Anterior cingulate cortex (tissue), 58 donors: ENCODE measurements around the gene MMP25.
A peak's percentile ranks its signal among the peaks of the same experiment; 100 is the strongest.

ENCODE experiments used
- DNase-seq, 58 donors: peaks; one replicate each; lab custom pipeline; 2025; lab: John Stamatoyannopoulos, UW

MMP25 gene

DNA sequence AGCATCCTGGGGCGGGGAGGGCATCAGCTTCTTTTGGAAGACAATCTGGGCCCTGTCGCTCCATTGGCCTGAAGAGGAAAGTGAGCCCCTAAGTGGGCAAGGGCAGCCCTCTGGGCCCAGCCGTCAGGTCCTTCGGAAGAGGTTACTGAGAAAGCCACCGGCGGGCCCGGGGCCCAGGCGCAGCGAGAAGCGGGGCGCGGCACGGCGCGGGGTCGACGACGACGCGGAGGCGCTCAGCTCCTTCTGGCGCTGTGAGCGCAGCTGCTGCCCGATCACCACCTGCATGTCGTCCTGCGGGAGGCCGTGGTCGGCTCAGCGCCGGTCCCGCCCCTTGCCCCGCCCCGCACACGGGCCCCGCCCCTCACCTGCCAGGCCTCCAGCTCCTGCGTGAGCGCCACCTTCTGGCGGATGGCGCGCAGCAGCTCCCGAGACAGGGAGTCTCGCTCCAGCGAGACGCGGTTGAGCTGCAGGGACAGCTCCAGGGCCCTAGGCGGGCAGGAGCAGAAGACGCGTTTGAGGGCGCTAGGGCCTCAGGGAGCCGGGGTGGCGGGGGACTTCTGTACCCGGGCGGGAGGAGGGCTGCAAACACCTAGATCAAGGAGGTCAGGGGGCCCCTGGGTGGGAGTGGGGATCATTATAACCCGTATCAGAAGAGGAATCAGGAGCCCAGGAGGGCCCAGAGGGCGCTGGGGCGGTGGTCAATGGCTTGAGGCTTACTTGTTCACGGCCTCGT is 18.2 kb upstream of the MMP25 start:
- peak in 53 of 58 donors; percentile 20 to 86 (median 56) for DNase-seq

DNA sequence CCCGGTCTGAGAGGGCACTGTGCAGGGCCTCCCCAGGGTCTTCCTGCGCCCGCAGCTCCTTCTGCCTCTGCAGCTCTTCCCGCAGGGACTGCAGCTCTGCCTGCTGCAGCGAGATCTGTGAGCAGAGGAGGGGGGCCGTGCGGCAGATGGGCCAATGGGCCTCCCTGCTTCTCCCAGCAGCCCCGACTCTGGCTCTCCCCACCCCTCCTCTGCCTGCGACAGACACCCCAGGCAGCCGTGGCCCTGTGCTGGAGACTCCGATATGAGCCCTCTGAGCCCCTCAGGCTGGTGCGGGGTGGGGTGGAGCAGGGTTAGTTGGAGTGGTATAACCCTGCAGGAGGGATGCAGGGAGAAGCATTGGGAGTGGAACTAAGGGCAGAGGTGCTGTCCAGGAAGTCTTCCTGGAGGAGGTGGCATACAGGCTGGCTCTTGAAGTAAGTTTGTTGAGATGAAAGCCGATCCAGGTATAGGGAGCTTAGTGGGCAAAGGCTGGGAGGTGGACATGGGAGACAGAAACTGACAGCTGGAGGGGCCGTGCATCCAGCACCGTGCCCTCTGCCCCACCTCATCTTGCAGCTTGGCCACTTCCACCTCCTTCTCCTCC is 17.5 kb upstream of the MMP25 start:
- DNase-seq, result peak in 1 of 58 donors; percentile 22

DNA sequence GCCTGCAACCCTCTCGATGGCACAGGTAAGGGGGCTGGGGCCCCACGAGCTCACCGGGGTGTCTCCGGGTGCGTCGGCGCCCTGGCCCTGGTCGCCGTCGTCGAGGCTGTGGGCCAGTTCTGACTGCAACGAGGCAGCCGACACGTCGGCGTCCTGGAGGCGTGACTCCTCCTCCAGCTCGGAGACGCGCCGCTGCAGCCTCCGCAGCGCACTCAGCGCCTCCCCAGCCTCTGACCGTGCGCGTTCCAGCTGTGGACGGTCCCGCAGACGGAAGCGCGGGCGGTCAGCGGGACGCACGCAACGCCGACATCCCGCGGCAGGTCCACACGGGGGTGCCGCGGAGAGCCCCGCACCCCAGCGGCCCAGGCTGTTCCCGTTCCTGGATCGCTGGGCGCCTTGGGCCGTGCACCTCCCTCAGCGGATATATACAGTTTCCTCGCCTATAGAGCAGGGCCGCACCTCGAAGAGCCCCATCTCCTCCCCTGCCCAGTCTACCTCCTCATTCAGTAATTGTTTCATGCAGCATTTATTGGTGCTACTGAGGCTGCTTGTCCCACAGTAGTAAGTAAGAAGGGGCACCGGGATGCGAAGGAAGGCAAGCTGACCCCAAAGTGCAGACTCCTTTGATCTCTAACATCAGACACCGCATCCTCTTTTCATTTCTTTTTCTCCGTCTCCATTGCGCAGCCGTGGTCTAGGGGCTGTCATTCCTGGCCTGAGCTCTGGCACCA is 16.7 kb upstream of the MMP25 start:
- no peak for DNase-seq

DNA sequence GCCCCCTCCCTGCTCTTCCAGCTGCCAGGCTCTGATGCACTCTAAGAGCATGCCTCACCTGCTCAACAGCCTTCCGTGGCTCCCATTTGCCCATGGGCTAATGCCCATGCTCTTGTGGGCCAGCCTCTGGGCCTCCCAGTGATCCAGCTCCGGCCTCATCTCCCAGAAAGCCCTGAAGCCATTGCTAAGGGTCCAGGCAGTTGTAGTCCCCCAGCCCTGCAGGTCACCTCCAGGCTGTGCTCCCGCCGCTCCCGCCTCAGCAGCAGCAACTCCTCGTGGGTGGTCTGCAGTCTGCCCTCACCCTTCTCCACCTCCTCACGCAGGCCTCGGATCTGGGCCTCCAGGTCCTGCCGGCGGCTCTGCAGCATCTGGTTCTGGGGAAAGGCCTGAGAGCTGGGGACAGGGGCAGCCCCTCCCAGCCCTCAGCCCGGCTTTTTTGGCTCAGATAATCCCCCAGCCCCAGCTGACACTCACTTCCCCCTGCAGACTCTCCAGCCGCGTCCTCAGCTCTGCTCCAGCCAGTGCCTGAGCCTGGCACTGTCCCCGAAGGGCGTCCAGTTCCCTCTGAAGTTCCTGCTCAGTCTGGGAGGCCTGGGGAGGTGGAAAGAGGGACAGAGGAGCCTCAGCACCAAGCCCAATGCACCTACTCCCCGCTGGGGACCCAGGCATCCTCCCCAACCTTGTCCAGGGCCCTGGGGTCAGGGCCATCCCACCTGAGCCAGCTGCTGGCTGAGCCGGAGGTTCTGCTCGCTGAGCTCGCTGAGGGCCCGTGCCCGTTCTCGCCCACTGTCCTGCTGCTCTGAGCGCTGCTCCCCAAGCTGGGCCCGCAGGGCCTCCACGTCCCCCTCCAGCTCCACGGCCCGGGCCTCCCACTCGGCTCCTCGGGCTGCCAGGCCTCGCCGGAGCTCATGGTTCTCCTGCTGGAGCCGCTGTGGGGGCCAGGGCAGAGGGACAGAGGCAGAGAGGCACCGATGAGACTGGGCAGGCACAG is 15.8 kb upstream of the MMP25 start:
- no peak for DNase-seq

DNA sequence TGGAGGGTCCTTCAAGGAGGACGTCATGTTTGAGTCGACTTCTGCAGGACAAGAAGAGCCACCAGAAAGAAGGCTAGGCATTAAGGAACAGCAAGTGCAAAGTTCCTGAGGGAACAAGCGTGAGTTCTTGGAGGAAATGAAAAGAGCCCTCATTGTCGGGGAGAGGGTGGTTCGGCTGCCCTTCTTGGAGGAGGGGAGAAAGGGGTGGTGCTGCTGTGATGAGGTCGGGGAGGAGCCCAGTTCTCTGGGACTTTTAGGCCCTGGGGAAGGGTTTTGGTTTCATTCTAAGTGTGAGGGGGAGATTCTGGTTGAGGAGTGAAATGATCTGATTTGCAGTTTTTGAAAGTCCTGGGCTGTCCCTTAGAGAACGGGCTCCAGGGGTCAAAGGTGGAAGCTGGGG is 13.7 kb upstream of the MMP25 start:
- no peak for DNase-seq

DNA sequence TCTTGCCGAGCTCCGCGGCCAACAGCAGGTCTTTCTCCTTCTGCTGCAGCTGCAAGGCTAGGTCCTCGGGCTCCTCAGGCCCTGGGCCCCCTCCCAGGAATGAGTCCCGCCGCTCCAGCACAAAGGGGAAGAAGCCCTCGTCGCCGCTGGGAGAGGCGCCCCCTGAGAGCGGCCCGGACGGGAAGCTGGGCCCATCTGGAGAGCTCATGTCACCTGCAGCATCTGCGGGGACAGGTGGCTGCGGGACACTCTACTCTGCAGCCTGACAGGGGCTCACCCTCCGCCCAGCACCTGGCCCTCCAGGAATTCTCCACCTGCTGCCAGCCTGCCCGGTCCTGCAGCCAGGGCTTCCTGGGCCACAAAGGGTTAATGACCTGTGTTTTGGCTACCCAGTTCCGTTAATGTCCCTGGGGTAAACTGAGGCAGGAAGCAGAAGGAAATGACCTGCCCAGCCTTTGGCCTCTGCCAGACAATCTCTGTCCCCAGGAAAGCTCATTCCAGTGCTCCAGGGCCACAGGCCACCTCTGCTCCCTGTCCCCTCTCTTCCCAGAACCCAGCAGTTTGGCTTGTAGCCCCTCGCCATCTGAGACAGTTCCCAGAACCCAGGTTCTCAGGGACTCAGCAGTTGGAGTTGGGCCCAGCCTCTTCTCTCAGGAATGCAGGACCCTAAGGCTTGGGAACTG is 10.9 kb upstream of the MMP25 start:
- no peak for DNase-seq

DNA sequence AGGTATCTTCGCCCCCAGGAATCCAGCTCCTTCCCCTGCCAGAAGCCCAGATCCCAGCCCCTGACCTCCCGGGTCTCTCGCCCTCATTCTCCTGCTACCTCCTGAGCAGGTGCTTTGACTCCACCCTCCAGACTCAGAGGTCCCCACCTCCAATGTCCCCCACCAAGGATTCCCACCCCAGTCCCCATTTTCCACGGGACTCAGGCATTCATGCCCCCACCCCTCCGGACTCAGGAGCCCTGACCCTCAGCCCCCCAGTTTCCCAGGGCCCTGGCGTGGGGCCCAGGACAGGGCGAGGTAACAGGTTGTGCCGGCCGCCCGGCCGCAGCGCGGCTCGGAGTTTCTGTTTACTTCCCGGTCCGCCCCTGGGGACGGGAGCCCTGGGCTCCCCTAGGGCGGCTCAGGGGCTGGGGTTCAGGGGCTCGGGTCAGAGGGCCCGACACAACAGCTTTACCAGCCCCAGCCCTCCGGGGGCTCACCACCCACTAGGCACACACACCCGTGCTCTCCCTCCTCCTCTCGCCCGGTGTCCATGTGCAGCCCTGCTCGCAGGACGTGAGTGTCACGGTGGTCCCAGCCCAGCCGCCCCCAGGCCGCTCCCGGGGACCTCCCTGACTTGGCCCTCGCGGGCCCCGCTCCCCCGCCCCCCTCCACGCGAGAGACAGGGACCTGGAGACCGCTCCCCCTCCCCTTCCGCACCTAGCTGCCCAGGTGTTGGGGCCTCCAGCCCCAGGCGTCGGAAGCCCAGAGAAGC is 10.2 kb upstream of the MMP25 start:
- DNase-seq, result no peak

DNA sequence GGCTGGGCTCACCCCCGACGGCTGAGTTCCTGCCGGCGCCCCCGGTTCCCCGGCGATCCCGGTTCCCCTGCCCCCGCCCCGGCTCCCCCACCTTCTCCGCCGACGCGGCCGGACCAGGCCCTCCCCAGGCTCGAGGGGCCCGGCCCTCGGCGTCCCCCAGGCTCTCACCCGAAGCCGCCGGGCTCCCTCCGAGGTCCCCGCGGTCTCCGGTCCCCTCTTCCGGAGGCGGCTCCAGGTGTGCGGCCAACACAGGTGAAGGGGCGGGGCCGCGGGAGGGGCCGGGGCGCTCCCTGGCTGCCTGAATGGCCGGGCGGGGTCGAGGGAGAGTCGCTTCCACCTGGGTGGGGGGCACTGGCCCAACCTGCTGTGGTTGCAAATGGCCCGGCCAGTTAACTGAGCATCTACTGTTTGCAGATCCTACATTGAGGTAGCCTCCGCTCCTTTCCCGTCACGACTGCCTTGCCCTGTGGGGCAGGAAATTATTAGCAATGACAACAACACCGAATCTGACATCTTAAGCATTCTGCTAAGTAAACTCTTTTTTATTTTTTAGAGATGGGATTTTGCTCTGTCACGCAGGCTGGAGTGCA is 9.5 kb upstream of the MMP25 start, which contains the start of gene BICDL2:
BICDL2 (minus strand) TSS at position 219 of the 590 bp plus-strand sequence. CDS start 1,448 bp downstream, outside the sequence.
- DNase-seq, result no peak

DNA sequence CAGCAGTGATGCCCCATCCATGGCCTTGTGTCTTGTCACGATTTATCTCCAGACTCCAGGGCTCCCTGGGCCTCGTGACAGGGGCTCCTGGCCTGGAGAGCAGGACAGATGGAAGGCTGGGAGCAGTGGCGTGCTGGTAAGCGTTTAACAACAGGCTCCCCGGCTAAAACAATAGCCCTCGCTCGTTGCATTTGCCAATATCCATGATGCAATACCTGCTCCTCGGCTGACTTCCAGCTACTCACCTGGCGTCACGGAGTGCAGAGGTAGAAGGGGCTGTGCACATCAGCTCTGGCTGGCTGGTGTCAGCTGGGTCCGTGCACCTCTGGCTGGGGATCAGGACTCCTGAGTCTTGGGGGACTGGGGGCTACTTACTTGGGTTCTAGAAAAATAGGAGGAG is 8.1 kb upstream of the MMP25 start:
- no peak for DNase-seq

DNA sequence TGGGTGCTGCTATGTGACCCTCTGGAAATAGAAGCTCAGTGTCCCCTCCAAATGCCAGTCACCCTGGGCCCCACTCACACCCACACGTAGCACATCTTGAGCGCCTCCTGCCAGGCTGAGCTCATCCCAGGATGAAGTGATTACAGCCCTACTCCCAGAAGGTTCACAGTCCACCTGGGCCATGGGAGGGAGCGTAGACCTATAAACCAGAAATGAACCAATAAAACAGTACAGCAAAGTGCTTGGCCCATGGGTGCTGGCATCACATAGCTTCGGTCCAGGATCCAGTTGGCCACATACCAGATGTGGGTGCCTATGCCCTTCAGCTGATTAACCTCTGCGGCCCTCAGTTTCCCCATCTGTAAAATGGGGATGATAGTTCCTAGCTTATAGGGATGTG is 7.5 kb upstream of the MMP25 start:
- no peak for DNase-seq

DNA sequence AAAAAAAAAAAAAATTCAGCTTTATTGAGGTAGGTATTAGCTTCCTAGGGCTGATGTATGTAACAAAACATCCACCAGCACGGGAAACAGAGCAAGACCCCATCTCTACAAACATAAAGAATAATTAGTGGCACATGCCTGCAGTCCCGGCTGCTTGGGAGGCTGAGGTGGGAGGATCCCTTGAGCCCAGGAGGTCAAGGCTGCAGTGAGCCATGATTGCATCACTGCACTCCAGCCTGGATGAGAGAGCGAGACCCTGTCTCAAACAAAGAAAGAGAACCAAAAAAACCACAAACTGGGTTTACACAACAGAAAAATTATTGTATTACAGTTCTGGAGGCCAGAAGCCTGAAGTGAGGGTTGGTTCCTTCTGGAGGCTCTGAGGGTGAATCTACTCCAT is 4.0 kb upstream of the MMP25 start:
- DNase-seq, result no peak

DNA sequence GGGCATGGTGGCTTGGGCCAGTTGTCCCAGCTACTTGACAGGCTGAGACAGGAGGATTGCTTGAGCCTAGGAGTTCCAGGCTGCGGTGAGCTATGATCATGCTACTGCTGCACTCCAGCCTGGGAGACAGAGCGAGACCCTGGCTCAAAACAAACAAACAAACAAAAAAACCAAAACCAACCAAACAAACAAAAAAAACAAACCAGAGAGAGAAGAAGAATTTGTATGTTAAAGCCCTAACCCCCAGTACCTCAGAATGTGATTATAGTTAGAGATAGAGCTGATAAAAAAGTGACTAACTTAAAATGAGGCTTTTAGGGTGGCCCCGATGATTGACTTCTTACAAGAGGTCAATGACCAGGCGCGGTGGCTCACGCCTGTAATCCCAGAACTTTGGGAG is 1.7 kb upstream of the MMP25 start:
- no peak for DNase-seq

DNA sequence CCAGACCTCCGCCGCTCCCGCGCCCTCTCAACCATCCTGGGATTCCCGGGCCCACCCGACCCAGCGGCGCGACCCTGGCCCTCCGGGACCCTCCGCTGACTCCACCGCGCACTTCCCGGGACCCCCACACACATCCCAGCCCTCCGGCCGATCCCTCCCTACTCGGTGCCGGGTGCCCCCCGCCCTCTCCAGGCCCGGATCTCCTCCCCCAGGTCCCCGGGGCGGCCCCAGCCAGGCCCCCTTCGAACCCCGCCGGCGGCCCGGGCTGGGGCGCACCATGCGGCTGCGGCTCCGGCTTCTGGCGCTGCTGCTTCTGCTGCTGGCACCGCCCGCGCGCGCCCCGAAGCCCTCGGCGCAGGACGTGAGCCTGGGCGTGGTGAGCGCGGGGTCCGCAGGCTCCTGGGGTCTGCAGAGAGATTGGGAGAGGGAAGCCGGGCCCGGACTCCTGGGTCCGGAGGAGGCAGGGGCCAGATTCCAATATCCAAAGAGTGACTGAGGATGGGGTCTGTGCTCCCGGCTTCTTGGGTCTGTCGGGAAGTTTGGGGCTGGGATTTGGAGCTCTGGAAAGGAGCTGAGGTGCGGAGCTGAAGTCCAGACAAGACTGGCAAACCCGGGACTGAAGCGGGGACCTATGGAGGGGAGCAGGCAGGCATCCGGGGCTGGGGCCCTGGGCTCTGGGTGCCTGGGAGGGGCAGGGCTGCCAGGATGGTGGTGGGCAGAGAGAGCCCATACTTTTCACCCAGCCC is 453 bp downstream of the MMP25 start:
- DNase-seq, result no peak

DNA sequence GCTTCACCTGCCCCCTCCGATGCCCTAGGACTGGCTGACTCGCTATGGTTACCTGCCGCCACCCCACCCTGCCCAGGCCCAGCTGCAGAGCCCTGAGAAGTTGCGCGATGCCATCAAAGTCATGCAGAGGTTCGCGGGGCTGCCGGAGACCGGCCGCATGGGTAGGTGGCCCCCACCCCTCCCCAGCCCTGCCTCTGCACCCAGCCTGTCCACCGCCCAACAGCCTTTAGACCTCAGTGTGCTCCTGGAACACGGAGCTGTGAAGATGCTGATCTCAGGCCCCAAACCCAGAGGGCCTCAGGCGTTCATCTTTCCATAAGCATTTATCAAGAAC is 993 bp downstream of the MMP25 start:
- DNase-seq, result no peak

DNA sequence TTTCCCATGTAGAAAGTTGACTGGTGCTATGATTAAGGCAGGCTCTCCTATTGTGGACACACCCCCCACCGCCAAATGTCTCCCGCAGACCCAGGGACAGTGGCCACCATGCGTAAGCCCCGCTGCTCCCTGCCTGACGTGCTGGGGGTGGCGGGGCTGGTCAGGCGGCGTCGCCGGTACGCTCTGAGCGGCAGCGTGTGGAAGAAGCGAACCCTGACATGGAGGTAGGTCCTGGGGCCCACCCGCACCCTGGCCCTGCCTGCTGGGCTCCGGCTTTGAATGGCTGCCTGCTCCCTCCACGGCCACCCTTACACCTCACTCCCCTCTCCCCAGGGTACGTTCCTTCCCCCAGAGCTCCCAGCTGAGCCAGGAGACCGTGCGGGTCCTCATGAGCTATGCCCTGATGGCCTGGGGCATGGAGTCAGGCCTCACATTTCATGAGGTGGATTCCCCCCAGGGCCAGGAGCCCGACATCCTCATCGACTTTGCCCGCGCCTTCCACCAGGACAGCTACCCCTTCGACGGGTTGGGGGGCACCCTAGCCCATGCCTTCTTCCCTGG is 3.6 kb downstream of the MMP25 start:
- DNase-seq, result no peak

DNA sequence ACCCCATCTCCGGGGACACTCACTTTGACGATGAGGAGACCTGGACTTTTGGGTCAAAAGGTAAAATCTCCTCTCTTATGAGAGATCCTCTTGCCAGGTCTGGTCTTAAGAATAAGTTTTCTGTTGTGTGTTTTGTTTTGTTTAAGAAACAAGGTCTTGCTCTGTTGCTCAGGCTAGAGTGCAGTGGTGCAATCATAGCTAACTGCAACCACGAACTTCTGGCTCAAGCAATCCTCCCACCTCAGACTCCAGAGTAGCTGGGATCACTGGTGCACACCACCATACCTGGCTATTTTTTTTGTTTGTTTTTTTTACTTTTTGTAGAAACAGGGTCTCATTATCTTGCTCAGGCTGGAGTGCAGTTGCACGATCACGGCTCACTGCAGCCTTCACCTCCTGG is 4.1 kb downstream of the MMP25 start:
- DNase-seq, result no peak

DNA sequence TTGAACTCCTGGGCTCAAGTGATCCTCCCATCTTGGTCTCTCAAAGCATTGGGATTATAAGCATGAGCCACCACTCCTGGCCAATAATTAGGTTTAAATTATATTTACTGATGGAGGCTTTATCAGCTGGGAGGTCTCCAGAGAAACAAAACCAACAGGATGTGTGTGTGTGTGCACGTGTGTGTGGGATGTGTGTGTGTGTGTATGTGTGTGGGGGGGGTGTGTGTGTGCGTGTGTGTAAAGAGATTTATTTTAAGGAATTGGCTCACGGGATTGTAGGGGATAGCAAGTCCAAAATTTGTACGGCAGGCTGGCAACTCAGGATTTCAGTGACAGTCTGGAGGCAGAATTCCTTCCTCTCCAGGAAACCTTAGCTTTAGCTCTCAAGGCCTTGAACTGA is 4.6 kb downstream of the MMP25 start:
- no peak for DNase-seq

DNA sequence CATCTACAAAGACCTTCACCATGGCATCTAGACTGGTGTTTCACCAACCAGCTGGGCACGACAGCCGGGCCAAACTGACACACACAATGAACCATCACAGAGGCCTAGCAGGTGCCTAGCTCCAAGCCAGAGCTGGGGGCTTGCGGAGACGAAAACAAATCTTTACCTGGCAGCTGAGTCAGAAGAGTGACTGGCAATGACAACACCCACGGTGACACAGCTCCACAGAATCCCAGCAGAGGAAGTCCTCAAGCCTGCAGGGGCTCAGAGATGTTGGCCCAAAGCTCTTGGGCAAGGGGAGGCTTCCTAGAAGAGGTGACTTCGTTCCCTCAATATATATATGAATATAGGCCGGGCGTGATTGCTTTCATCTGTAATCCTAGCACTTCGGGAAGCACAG is 5.1 kb downstream of the MMP25 start:
- DNase-seq, result no peak
